Activated CD4-positive, alpha-beta T cell treated with anti-CD3 and anti-CD28 coated beads for 4 hours (primary cell): ENCODE results near the gene MAN1A1.
A peak's percentile ranks its signal among the peaks of the same experiment; 100 is the strongest.

Experiments used
- DNase-seq, 2 donors: peaks; one replicate each; pipeline ENCODE4 v3.0.0-alpha.2; 2020

MAN1A1 gene

GRCh38 chr6:119132261-119132981 is 217.1 kb downstream of the MAN1A1 start:
- DNase-seq = no peak

- no peak for DNase-seq
These were observed 219.5 kb downstream of the MAN1A1 start for GRCh38 chr6:119129968-119130484.

- peak in 1 of 2 donors; percentile 38 for DNase-seq
These were observed 220.2 kb downstream of the MAN1A1 start for GRCh38 chr6:119129148-119129967.

- DNase-seq = no peak
These were observed 221.2 kb downstream of the MAN1A1 start for GRCh38 chr6:119128252-119128912.

GRCh38 chr6:119127627-119128026 is 221.9 kb downstream of the MAN1A1 start:
- no peak for DNase-seq
